Natural killer cell treated with Interleukin-12 subunit alpha and Interleukin-12 subunit beta and Interleukin-15 and Interleukin-18, amount 100 ng/mL, for 72 hours (primary cell): ENCODE measurements around the gene LRRC2. TPM values are rescaled to one million over a fixed set of nuclear protein-coding genes. Genes with fewer than 3 reads are reported as not detected.
"Not testable (repeated sequence)": the region's sequence is repeated elsewhere in the genome, so short reads cannot be mapped to it uniquely, and the experiment has no call there.

ENCODE experiments used
- ATAC-seq, 2 donors: fragments of 150-1000 bp; cut with Tn5 transposase in 1 of 2; sonication (Bioruptor Pico), chemical (Tn5 transposase) in 1 of 2; 2 replicates each; pipeline ENCODE4 v1.10.0; 2021
- DNase-seq: peaks from one replicate; pipeline ENCODE4 v3.0.0; 2022; ENCODE audit warnings: low spot score
- H3K27ac Mint-ChIP-seq, 2 donors: 1 replicate in 1 of 2; 2 replicates in 1 of 2; pipeline ENCODE4 v1.8.0; 2022; ENCODE audit warnings: mixed read lengths in 2 of 2, mild to moderate bottlenecking in 1 of 2, moderate library complexity in 1 of 2
- H3K27me3 Mint-ChIP-seq, 2 donors: 1 replicate in 1 of 2; 2 replicates in 1 of 2; pipeline ENCODE4 v1.8.0; 2022; ENCODE audit warnings: mixed read lengths in 2 of 2
- H3K36me3 Mint-ChIP-seq: one replicate; pipeline ENCODE4 v1.8.0; 2022; ENCODE audit warnings: mixed read lengths
- H3K4me1 Mint-ChIP-seq, 2 donors: 1 replicate in 1 of 2; 2 replicates in 1 of 2; pipeline ENCODE4 v1.8.0; 2022; ENCODE audit warnings: low read depth in 2 of 2, mixed read lengths in 2 of 2, mild to moderate bottlenecking in 1 of 2
- H3K4me3 Mint-ChIP-seq: one replicate; pipeline ENCODE4 v1.8.0; 2022; ENCODE audit warnings: mixed read lengths
- H3K9me3 Mint-ChIP-seq: 2 replicates; pipeline ENCODE4 v1.8.0; 2022; ENCODE audit warnings: mixed read lengths
- total RNA-seq, 2 donors: library from RNA; stranded (reverse); gene quantifications; one replicate each; pipeline ENCODE4 v1.2.3, GENCODE V29; 2022

Gene LRRC2
- total RNA-seq, 2 donors from 2014 or later = not detected

- not testable (repeated sequence) for H3K36me3 Mint-ChIP-seq, ATAC-seq, H3K4me3 Mint-ChIP-seq, DNase-seq, H3K9me3 Mint-ChIP-seq, H3K4me1 Mint-ChIP-seq, H3K27ac Mint-ChIP-seq
- H3K27me3 Mint-ChIP-seq = peaks cover 7 to 15% of the 10 kb centered on the region in 2 donors
Observed at GRCh38 chr3:46522201-46522600, 43.9 kb downstream of the LRRC2 start.

GRCh38 chr3:46521096-46521495, 45.0 kb downstream of the LRRC2 start:
- no peak overlapping the region for H3K27ac Mint-ChIP-seq
- no peaks in the 10 kb centered on the region for H3K36me3 Mint-ChIP-seq
- DNase-seq (no peak), ATAC-seq (no peak)
- peaks cover 4 to 15% of the 10 kb centered on the region in 2 donors for H3K27me3 Mint-ChIP-seq
- H3K9me3 Mint-ChIP-seq = no peaks in the 10 kb centered on the region
- H3K4me3 Mint-ChIP-seq = no peak overlapping the region
- peaks cover 4% of the 10 kb centered on the region in 2 donors for H3K4me1 Mint-ChIP-seq

DNA sequence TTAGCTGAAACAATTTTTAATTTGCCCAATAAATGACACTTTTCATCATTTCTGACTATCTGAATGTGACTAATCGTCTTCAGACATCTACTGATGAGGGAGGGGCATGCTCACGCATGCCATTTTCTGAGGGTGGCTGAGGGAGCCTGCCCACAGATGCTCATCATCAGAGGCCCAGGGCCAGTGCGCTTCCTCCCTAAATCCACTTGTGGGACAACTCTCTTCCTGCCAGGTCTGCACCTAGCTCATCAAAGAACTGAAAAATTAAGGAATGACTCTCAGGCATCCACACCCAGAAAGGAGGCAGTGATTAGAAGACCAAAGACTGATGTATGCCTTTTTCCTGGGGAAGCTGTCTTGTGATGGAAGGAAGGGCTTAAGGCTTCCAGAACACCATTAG, 45.6 kb downstream of the LRRC2 start:
- ATAC-seq (no peak), DNase-seq (no peak)
- Mint-ChIP-seq H3K27ac (no peak overlapping the region), H3K27me3 (peaks cover 4 to 15% of the 10 kb centered on the region in 2 donors), H3K36me3 (no peaks in the 10 kb centered on the region), H3K9me3 (no peaks in the 10 kb centered on the region), H3K4me1 (peaks cover 4% of the 10 kb centered on the region in 2 donors), H3K4me3 (no peak overlapping the region)

GRCh38 chr3:46519952-46520351, 46.1 kb downstream of the LRRC2 start:
- ATAC-seq = no peak
- Mint-ChIP-seq H3K4me3 (no peak overlapping the region), H3K4me1 (peaks cover 4% of the 10 kb centered on the region in 2 donors), H3K27me3 (peaks cover 4 to 15% of the 10 kb centered on the region in 2 donors), H3K36me3 (no peaks in the 10 kb centered on the region), H3K27ac (no peak overlapping the region), H3K9me3 (no peaks in the 10 kb centered on the region)
- DNase-seq = no peak

GRCh38 chr3:46517784-46518181, 48.3 kb downstream of the LRRC2 start:
- Mint-ChIP-seq H3K36me3 (no peaks in the 10 kb centered on the region), H3K27ac (no peak overlapping the region), H3K4me3 (no peak overlapping the region), H3K4me1 (peaks cover 4% of the 10 kb centered on the region in 2 donors), H3K9me3 (no peaks in the 10 kb centered on the region), H3K27me3 (peaks cover 4 to 5% of the 10 kb centered on the region in 2 donors)
- no peak for ATAC-seq
- no peak for DNase-seq

- DNase-seq (no peak), ATAC-seq (peak in 1 of 2 donors; percentile 70)
- Mint-ChIP-seq H3K36me3 (no peaks in the 10 kb centered on the region), H3K27ac (no peak overlapping the region), H3K4me1 (peaks cover 4% of the 10 kb centered on the region in 2 donors), H3K9me3 (no peaks in the 10 kb centered on the region), H3K27me3 (peaks cover 7 to 10% of the 10 kb centered on the region in 2 donors), H3K4me3 (no peak overlapping the region)
Observed at GRCh38 chr3:46517016-46517783, 48.9 kb downstream of the LRRC2 start.

DNA sequence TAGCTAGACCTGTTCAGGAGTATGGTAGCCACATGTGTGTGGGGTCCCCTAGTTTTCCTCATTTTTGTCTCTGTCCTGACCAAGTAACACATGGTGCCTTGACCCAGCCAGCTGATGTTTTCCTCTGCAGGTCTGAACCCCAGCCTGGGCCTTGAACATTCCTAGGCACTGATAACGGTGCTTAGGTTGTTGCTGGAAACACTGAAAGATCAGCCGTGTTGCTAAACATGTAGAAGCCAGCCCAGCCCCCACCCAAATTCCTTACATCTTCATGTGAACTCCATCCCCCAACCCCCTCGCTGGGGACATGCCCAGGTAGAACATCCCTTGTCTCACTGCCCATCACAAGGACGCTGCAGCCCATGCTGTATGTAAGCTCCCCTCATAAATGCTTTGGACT, 49.6 kb downstream of the LRRC2 start:
- peaks cover 7 to 13% of the 10 kb centered on the region in 2 donors for H3K27me3 Mint-ChIP-seq
- no peaks in the 10 kb centered on the region for H3K9me3 Mint-ChIP-seq
- ATAC-seq (no peak), DNase-seq (no peak)
- H3K4me3 Mint-ChIP-seq = no peak overlapping the region
- H3K36me3 Mint-ChIP-seq = no peaks in the 10 kb centered on the region
- no peak overlapping the region for H3K27ac Mint-ChIP-seq
- H3K4me1 Mint-ChIP-seq = peaks cover 4% of the 10 kb centered on the region in 2 donors

GRCh38 chr3:46512191-46512749, 53.8 kb downstream of the LRRC2 start:
- peaks cover 4% of the 10 kb centered on the region in 2 donors for H3K4me1 Mint-ChIP-seq
- no peak overlapping the region for H3K4me3 Mint-ChIP-seq
- no peak overlapping the region for H3K27ac Mint-ChIP-seq
- H3K27me3 Mint-ChIP-seq = peaks cover 13 to 25% of the 10 kb centered on the region in 2 donors
- ATAC-seq (no peak), DNase-seq (no peak)
- H3K9me3 Mint-ChIP-seq = no peaks in the 10 kb centered on the region
- H3K36me3 Mint-ChIP-seq = no peaks in the 10 kb centered on the region

- Mint-ChIP-seq H3K9me3 (no peaks in the 10 kb centered on the region), H3K4me3 (no peak overlapping the region), H3K27me3 (peaks cover 19 to 25% of the 10 kb centered on the region in 2 donors), H3K36me3 (no peaks in the 10 kb centered on the region), H3K4me1 (peaks cover 5 to 6% of the 10 kb centered on the region in 2 donors), H3K27ac (no peak overlapping the region)
- no peak for ATAC-seq
- DNase-seq = no peak
Observed at GRCh38 chr3:46509661-46510187, 56.4 kb downstream of the LRRC2 start.

DNA sequence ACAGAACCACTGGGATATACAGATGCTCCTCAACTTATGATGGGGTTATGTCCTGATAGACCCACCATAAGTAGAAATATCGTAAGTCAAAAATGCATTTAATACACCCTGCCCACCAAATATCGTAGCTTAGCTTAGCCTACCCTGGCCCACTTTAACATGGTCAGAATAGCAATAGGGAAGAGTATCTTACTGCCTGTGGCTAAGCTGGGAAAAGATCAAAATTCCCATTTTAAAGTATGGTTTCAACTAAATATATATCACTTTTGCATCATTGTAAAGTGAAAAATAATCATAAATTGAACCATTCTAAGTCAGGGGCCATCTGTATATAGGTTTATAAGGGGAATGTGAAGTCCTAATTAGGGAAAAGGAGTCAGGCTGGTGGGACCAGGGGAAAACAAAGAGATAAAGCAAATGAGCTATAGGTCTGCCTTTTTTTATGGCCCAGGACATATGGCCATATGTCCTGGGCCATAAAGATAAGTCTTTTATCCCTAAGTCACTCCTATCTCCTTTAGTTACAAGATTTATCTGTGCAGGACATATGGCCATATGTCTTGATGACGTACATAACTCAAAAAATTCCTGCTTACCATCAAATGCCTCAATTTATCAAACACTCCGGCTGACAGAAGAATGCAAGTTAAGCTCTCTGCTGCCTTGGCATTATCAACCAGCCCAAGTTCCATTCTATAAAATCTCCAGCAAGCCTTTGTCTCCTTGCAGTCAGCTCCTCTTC, 57.1 kb downstream of the LRRC2 start:
- H3K9me3 Mint-ChIP-seq = no peaks in the 10 kb centered on the region
- ATAC-seq = no peak
- peaks cover 19 to 25% of the 10 kb centered on the region in 2 donors for H3K27me3 Mint-ChIP-seq
- peaks cover 5 to 6% of the 10 kb centered on the region in 2 donors for H3K4me1 Mint-ChIP-seq
- DNase-seq = no peak
- H3K27ac Mint-ChIP-seq = no peak overlapping the region
- no peak overlapping the region for H3K4me3 Mint-ChIP-seq
- H3K36me3 Mint-ChIP-seq = no peaks in the 10 kb centered on the region

- Mint-ChIP-seq H3K9me3 (no peaks in the 10 kb centered on the region), H3K4me1 (peaks cover 9 to 10% of the 10 kb centered on the region in 2 donors), H3K27ac (no peak overlapping the region), H3K4me3 (no peak overlapping the region), H3K36me3 (no peaks in the 10 kb centered on the region), H3K27me3 (peaks cover 12 to 13% of the 10 kb centered on the region in 2 donors)
- no peak for ATAC-seq
- DNase-seq = no peak
Observed at GRCh38 chr3:46506526-46506925, 59.6 kb downstream of the LRRC2 start.

DNA sequence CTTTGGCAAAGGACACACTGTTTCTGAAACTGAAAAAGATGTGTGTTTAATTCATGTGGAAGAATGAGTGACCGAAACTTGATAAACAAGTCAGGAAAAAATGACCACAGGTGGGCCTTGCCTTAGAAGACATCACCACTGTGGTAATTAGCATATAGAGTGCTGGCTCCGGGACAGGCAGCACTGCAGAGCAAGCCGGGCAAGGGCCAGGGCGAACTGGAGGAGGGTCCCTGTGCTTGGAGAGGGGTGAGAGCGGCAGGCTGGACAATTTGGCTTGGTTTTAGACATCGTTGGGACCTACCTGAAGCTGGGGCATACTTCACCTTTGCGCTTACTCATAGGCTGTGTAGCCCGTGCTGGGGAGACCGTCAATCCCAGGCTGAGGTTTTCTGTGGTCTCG, 60.1 kb downstream of the LRRC2 start:
- no peak overlapping the region for H3K4me3 Mint-ChIP-seq
- peaks cover 6 to 11% of the 10 kb centered on the region in 2 donors for H3K27me3 Mint-ChIP-seq
- no peaks in the 10 kb centered on the region for H3K9me3 Mint-ChIP-seq
- H3K4me1 Mint-ChIP-seq = peaks cover 9 to 10% of the 10 kb centered on the region in 2 donors
- ATAC-seq (no peak), DNase-seq (no peak)
- no peak overlapping the region for H3K27ac Mint-ChIP-seq
- H3K36me3 Mint-ChIP-seq = no peaks in the 10 kb centered on the region

GRCh38 chr3:46504789-46505188, 61.3 kb downstream of the LRRC2 start:
- no peak for ATAC-seq
- H3K9me3 Mint-ChIP-seq = no peaks in the 10 kb centered on the region
- no peak for DNase-seq
- no peak overlapping the region for H3K27ac Mint-ChIP-seq
- H3K4me1 Mint-ChIP-seq = peaks cover 9 to 10% of the 10 kb centered on the region in 2 donors
- H3K4me3 Mint-ChIP-seq = no peak overlapping the region
- no peaks in the 10 kb centered on the region for H3K36me3 Mint-ChIP-seq
- peaks cover 0 to 9% of the 10 kb centered on the region in 2 donors for H3K27me3 Mint-ChIP-seq
